Osteocyte (in vitro differentiated cells): ENCODE data around the gene PIWIL4. TPM values are rescaled to one million over a fixed set of nuclear protein-coding genes. Genes with fewer than 3 reads are reported as not detected.

ENCODE experiments used
- DNase-seq: peaks from one replicate; pipeline ENCODE4 v3.0.0; 2021; ENCODE audit warnings: mixed read lengths; ENCODE audit not compliant: unreplicated experiment; ENCODE audit errors: extremely low spot score
- H3K27ac Mint-ChIP-seq: one replicate; pipeline ENCODE4 v1.8.0; 2021; ENCODE audit warnings: mild to moderate bottlenecking, mixed read lengths; ENCODE audit not compliant: unreplicated experiment
- H3K27me3 Mint-ChIP-seq: one replicate; pipeline ENCODE4 v1.8.0; 2021; ENCODE audit warnings: mixed read lengths; ENCODE audit not compliant: unreplicated experiment
- H3K36me3 Mint-ChIP-seq: one replicate; pipeline ENCODE4 v1.8.0; 2021; ENCODE audit warnings: mixed read lengths; ENCODE audit not compliant: unreplicated experiment
- H3K4me1 Mint-ChIP-seq: one replicate; pipeline ENCODE4 v1.8.0; 2021; ENCODE audit warnings: mixed read lengths; ENCODE audit not compliant: unreplicated experiment
- H3K4me3 Mint-ChIP-seq: one replicate; pipeline ENCODE4 v1.8.0; 2021; ENCODE audit warnings: mild to moderate bottlenecking, moderate library complexity, mixed read lengths; ENCODE audit not compliant: unreplicated experiment
- H3K9me3 Mint-ChIP-seq: one replicate; pipeline ENCODE4 v1.8.0; 2021; ENCODE audit warnings: mixed read lengths; ENCODE audit not compliant: unreplicated experiment
- CTCF ChIP-seq: fragments of 200-600 bp; sonication (generic); IDR thresholded peaks from 2 replicates; pipeline ENCODE4 v1.5.0; 2021; ENCODE audit warnings: antibody characterized with exemption, mild to moderate bottlenecking, moderate library complexity
- total RNA-seq: library from RNA; stranded (reverse); gene quantifications from 2 replicates; pipeline ENCODE4 v1.2.1, GENCODE V29; 2021

PIWIL4 gene
- total RNA-seq, 1 donor from 2014 or later, result 1.2 TPM

- H3K9me3 Mint-ChIP-seq, result no peaks in the 10 kb centered on the region
- no peak overlapping the region for H3K27ac Mint-ChIP-seq
- H3K36me3 Mint-ChIP-seq, result peaks cover 2% of the 10 kb centered on the region
- no peak for TF ChIP-seq CTCF
- DNase-seq, result no peak
- H3K27me3 Mint-ChIP-seq, result peaks cover 5% of the 10 kb centered on the region
- H3K4me1 Mint-ChIP-seq, result no peaks in the 10 kb centered on the region
- H3K4me3 Mint-ChIP-seq, result no peak overlapping the region
These were observed 16.8 kb downstream of the PIWIL4 start for GRCh38 chr11:94583866-94584500.

- H3K4me1 Mint-ChIP-seq, result no peaks in the 10 kb centered on the region
- H3K27ac Mint-ChIP-seq, result no peak overlapping the region
- H3K4me3 Mint-ChIP-seq, result no peak overlapping the region
- no peaks in the 10 kb centered on the region for H3K9me3 Mint-ChIP-seq
- DNase-seq, result no peak
- H3K27me3 Mint-ChIP-seq, result peaks cover 10% of the 10 kb centered on the region
- no peak for TF ChIP-seq CTCF
- peaks cover 7% of the 10 kb centered on the region for H3K36me3 Mint-ChIP-seq
These were observed 17.8 kb downstream of the PIWIL4 start for GRCh38 chr11:94584978-94585377.

GRCh38 chr11:94585399-94585798 is 18.2 kb downstream of the PIWIL4 start:
- peaks cover 7% of the 10 kb centered on the region for H3K36me3 Mint-ChIP-seq
- no peak for DNase-seq
- no peak for TF ChIP-seq CTCF
- peaks cover 14% of the 10 kb centered on the region for H3K27me3 Mint-ChIP-seq
- no peaks in the 10 kb centered on the region for H3K4me1 Mint-ChIP-seq
- no peak overlapping the region for H3K27ac Mint-ChIP-seq
- no peaks in the 10 kb centered on the region for H3K9me3 Mint-ChIP-seq
- no peak overlapping the region for H3K4me3 Mint-ChIP-seq

GRCh38 chr11:94586546-94586945 is 19.4 kb downstream of the PIWIL4 start:
- Mint-ChIP-seq H3K4me3 (no peak overlapping the region), H3K4me1 (no peaks in the 10 kb centered on the region), H3K9me3 (no peaks in the 10 kb centered on the region), H3K36me3 (peaks cover 11% of the 10 kb centered on the region), H3K27me3 (peaks cover 22% of the 10 kb centered on the region), H3K27ac (no peak overlapping the region)
- no peak for TF ChIP-seq CTCF
- DNase-seq, result no peak

- H3K9me3 Mint-ChIP-seq, result no peaks in the 10 kb centered on the region
- H3K27ac Mint-ChIP-seq, result no peak overlapping the region
- peaks cover 11% of the 10 kb centered on the region for H3K36me3 Mint-ChIP-seq
- H3K4me3 Mint-ChIP-seq, result no peak overlapping the region
- no peak for DNase-seq
- H3K4me1 Mint-ChIP-seq, result no peaks in the 10 kb centered on the region
- H3K27me3 Mint-ChIP-seq, result peaks cover 22% of the 10 kb centered on the region
- TF ChIP-seq CTCF, result no peak
These were observed 19.8 kb downstream of the PIWIL4 start for GRCh38 chr11:94586978-94587377.
